Kidney tubule cell (primary cell): ENCODE measurements around the gene NNT.
"Not testable (repeated sequence)": the region's sequence is repeated elsewhere in the genome, so short reads cannot be mapped to it uniquely, and the experiment has no call there.

Experiments used
- DNase-seq: peaks from one replicate; pipeline ENCODE4 v3.0.0-alpha.2; 2018; ENCODE audit warnings: low spot score

The NNT gene

DNA sequence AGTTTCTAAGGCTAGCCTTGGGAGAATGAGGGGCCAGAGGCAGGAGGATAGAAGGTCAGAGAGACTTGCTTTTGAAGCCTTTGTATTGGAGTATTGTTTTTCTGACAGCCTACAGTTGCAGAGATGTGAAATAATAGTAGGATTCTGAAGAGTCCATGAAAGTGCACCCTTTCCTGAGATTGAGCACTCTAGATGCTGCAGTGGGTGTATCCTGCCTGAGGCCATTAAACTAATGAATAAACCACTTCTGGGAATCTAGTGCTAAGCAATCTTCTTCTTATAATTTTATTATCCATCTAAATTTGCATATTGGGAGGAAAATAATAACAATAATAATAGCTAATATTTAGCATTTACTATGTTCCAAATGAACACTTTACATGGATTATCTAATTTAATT, 19.3 kb upstream of the NNT start:
- no peak for DNase-seq

GRCh38 chr5:43584166-43584699, 18.7 kb upstream of the NNT start:
- no peak for DNase-seq

DNA sequence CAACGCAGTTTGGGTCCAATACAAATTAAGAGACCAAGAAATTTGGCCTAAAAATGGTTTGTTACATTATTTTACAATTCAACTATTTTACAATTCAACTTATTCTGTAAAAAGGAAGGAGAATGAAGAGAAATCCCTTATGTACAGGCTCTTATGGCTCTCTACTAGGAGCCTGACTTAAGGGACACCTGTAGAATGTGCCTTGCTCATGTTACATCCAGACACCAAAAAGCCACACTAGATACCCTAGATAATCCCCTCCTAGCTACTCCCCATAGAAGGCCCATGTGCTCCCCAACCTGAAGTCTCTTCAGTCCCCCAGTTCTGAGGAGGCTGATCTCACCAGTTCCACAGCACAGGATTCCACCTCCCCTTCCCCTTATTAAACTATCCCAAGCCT, 14.1 kb upstream of the NNT start:
- DNase-seq = no peak

DNA sequence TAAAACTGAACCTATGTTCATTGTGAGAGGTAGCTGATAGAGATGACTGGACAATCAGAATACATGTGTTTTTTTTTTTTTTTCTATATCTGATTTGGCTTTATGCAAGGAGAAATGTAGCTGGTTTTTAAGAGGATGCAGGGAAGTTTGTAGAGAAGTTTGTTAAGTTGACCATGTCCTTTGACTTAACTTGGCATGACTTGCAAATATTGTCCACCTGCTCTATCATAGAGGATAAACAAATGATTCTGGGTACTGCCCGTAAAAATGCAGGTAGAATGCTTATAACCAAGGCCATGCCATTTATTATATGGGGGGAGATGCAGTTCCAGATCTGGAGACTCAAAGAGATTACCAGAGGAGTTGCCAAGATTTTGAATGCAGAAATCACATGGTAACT, 13.7 kb upstream of the NNT start:
- DNase-seq = no peak

DNA sequence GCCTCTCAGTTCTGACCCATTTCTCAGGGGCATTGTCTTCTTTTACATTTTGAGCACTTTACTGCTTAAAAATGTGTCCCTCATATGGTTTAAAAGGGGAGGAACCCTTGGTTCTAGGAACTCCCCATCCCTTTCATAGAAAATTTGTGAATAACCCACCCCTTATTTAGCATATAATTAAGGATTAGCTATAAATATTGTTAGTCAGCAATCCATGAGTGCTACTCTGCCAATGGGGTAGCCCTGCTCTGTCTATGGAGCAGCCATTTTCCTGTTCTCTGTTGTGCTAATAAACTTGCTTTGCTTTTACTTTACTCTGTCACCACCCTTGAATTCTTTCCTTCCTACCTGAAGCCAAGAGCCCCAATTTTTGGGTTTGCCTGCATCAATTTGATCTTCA, 12.3 kb upstream of the NNT start:
- no peak for DNase-seq

DNA sequence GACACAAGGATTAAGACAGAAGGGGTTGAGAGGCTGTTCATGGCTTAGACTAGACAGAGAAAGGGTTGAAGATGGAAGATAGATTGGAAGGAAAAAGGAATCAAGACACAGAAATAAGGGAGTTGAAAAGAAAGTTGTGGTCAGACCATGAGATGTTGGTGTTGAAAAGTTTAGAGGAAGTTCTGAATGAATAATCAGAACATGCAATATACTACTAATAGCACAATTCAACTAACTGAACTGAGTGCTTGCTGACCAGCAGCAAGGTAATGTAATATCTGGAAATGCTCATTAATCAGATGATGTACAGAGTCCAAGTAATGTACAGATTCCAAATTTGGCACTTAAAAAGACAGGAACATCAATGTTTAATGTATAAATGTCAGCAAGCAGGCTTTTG, 10.6 kb upstream of the NNT start:
- no peak for DNase-seq

- DNase-seq = not testable (repeated sequence)
Measured at GRCh38 chr5:43598927-43599326, 4.1 kb upstream of the NNT start.

- DNase-seq = peak; percentile 73
Measured at GRCh38 chr5:43601454-43602260, 1.3 kb upstream of the NNT start.

DNA sequence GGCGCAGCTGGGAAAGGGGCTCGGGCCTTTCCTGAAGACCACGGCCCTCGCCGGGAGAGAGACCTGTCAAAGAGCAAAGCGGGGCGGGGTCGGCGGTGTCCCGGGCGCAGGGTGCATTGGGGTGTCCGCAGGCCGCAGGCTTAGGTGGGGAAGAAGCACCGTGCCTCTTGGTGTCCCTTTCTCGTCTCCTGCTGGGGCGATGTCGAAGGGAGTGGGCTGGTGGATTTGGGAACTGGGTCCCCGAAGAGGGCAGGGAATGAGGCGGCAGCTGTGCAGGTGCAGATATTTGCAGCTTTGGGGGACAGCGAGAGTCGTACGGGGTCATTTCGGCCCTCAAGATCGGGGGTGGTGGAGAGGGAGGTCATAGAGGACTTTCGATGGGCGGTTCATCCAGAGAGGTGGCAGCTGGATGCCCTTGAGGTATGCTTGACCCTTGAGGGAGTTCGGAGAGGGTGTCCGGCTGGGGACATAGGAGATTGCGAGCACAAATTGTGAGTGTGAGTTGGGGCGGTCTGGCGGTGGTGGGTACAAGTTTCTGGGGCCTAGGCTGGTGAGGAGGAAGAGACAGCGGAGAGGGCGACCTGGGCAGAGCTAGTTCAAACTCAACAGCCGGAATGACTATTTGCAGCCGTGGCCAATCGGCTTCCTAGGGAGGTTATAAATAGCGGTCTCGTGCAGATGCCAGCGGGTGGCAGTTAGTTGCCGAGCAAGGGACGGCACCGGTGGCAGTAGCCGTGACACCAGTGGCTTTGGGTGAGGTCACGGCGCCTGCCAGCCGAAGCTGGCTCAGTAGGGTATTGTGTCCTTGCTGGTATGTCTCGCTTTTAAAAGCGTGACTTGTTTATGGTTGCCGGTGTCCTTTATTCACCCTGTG, 601 bp downstream of the NNT start:
- peak; percentile 83 for DNase-seq

GRCh38 chr5:43604699-43605098, 1.7 kb downstream of the NNT start:
- DNase-seq = no peak

DNA sequence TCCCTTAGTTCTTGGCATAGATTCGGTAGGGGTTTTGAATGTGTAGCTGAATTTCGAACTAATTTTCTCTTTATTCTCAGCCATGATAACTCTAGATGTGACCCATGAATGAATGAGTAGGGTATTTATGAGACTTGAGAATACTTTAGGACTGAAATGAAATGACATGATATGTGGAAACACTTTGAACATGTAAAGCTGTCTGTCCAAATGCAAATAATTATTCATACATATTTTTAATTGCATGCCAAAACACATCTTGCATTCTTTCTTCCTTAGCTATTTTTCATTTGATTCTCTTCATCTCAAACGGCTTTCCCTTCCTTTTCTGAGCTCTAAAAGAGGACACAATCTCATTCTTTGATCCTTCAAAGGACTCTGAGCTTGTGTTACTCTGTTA, 3.4 kb downstream of the NNT start:
- no peak for DNase-seq

- DNase-seq = peak; percentile 13
Measured at GRCh38 chr5:43608406-43608805, 5.4 kb downstream of the NNT start.

DNA sequence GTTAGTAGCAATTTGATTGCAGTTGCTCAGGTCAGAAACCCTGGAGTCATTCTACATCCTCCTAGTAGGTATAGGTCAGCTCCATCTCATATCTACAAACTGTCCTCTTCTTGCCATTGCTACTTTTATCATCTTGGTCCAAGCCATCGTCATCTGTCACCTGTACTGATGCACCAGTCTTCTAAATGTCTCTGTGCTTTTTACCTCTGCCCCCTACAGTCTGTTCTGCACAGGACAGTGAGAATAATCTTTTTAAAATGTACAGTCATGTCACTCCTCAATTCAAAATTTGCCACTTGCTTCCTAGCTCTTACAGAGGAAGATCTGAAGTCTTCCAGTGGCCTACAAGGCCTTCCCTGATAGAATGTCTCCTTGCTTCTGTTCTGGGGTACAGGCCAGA, 6.8 kb downstream of the NNT start:
- peak; percentile 6 for DNase-seq

DNA sequence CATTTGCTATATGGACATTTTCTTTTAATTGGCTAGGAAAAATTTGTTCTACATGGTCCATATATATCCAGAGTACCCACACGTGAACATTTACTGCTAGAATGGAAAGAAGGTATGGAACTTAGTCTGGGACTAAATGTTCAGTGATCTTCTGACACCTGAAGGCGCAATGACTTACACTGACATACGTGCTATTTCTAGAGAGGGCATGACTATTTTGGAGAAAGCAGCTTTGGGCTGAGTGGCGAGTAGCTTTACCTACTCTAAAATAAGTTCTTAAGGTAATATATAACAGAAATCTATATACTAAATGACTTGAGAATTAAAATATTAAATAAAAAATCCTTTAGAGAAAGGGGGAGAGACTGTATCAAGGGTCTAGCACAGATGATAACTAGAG, 10.4 kb downstream of the NNT start:
- no peak for DNase-seq

GRCh38 chr5:43615445-43616184, 12.6 kb downstream of the NNT start:
- DNase-seq = no peak

GRCh38 chr5:43616535-43616934, 13.6 kb downstream of the NNT start:
- DNase-seq = peak; percentile 43

- DNase-seq = no peak
Measured at GRCh38 chr5:43619380-43619779, 16.4 kb downstream of the NNT start.

DNA sequence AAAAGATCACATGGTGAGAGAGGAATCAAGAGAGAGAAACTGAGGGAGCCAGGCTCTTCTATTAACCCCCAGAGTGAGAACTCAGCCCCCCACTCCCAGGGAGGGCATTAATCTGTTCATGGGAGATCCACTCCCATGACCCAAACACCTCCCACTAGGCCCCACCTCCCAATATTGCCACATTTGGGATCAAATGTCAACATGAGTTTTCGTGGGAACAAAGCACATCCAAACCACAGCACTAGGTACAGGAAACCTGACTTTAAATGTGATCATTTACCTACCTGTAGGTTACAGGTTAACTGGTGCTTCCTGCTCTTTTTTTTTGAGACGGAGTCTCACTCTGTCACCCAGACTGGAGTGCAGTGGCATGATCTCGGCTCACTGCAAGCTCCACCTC, 16.9 kb downstream of the NNT start:
- peak; percentile 68 for DNase-seq

GRCh38 chr5:43620944-43621505, 18.0 kb downstream of the NNT start:
- no peak for DNase-seq

GRCh38 chr5:43622074-43622473, 19.1 kb downstream of the NNT start:
- no peak for DNase-seq

GRCh38 chr5:43623048-43623680, 20.2 kb downstream of the NNT start:
- DNase-seq = no peak

DNA sequence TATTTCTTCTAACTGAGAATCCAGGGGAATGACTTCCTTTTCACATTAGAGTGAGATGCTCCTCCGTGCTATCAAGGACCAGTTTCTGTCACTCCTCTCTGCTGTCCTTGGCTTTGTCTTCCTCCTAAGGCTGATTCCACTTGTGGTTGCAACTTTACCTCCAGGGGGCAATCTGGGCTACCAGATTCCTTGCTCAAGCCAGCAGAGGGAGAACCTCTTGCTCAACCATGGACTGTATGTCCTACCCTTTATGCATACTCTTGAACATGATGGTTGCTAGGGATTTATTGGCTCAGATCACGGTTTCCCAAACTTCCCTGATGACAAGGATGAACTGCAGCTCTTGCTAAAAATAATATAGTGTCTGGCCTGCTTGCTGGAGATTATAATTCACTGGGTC, 24.0 kb downstream of the NNT start:
- peak; percentile 63 for DNase-seq
